ENCODE results near the gene EXOC4. TPM values are rescaled to one million over a fixed set of nuclear protein-coding genes. Genes with fewer than 3 reads are reported as not detected.

The EXOC4 gene
- total RNA-seq, 4 donors from 2014 or later, result 52.4 to 82.2 (median 67.0) TPM

GRCh38 chr7:133428326-133428725, 175.4 kb downstream of the EXOC4 start:
- intact Hi-C loops (cut with DNase I; ENCODE audit: low total_unique reads), result no loop called here

GRCh38 chr7:133428876-133429275, 176.0 kb downstream of the EXOC4 start:
- whole genome bisulfite sequencing, 2 donors, result 86 to 93% methylated on average over 3 of the region's 3 CpGs
- no peak for DNase-seq (ENCODE audit: low spot score in 2 of 2)
- no peak overlapping the region for H3K4me3 ChIP-seq (ENCODE audit: low read depth, poor library complexity, severe bottlenecking)
- intact Hi-C loops (cut with DNase I; ENCODE audit: low total_unique reads), result no loop called here
- TF ChIP-seq POLR2A (IDR thresholded peaks at IDR 0.05) (no peak), CTCF (IDR thresholded peaks at IDR 0.05) (no peak)

More at GRCh38 chr7:133428326-133428725, 175.4 kb downstream of the EXOC4 start:
- DNase-seq (ENCODE audit: low spot score in 2 of 2), result no peak
- no peak for TF ChIP-seq CTCF (IDR thresholded peaks at IDR 0.05)
- no peak for TF ChIP-seq POLR2A (IDR thresholded peaks at IDR 0.05)
- H3K4me3 ChIP-seq (ENCODE audit: low read depth, poor library complexity, severe bottlenecking), result no peak overlapping the region
- 65 to 72% methylated on average over 2 of the region's 2 CpGs for WGBS, 2 donors

- WGBS, 2 donors, result 90 to 93% methylated on average over 3 of the region's 3 CpGs
- DNase-seq (ENCODE audit: low spot score in 2 of 2), result no peak
- TF ChIP-seq CTCF (IDR thresholded peaks at IDR 0.05), result no peak
- no peak for TF ChIP-seq POLR2A (IDR thresholded peaks at IDR 0.05)
- H3K4me3 ChIP-seq (ENCODE audit: low read depth, poor library complexity, severe bottlenecking), result no peak overlapping the region
- intact Hi-C loops (cut with DNase I; ENCODE audit: low total_unique reads), result no loop called here
Observed at GRCh38 chr7:133429371-133429770, 176.5 kb downstream of the EXOC4 start.

GRCh38 chr7:133431134-133431724, 178.4 kb downstream of the EXOC4 start:
- 48 to 74% methylated on average over 1 of the region's 1 CpG for WGBS, 2 donors
- intact Hi-C loops (cut with DNase I; ENCODE audit: low total_unique reads), result no loop called here
- DNase-seq (ENCODE audit: low spot score in 2 of 2), result no peak
- TF ChIP-seq POLR2A (IDR thresholded peaks at IDR 0.05) (no peak), CTCF (IDR thresholded peaks at IDR 0.05) (no peak)
- no peak overlapping the region for H3K4me3 ChIP-seq (ENCODE audit: low read depth, poor library complexity, severe bottlenecking)

GRCh38 chr7:133433165-133433812, 180.4 kb downstream of the EXOC4 start:
- intact Hi-C loops (cut with DNase I; ENCODE audit: low total_unique reads), result no loop called here
- H3K4me3 ChIP-seq (ENCODE audit: low read depth, poor library complexity, severe bottlenecking), result no peak overlapping the region
- 90 to 94% methylated on average over 4 of the region's 4 CpGs for WGBS, 2 donors
- DNase-seq (ENCODE audit: low spot score in 2 of 2), result no peak
- TF ChIP-seq CTCF (IDR thresholded peaks at IDR 0.05) (no peak), POLR2A (IDR thresholded peaks at IDR 0.05) (no peak)

All from lower leg skin (tissue), 4 donors.